GM12872 (cell line): ENCODE measurements around the gene KDM2B.

Source experiments
- CTCF ChIP-seq: IDR thresholded peaks from 3 replicates; pipeline ENCODE4 v1.5.1; 2011; ENCODE audit warnings: low read depth, mild to moderate bottlenecking, low read length, moderate library complexity; ENCODE audit not compliant: insufficient read depth

The KDM2B gene

GRCh38 chr12:121534495-121535148 lies 46.2 kb downstream of the KDM2B start:
- no peak for TF ChIP-seq CTCF

- no peak for TF ChIP-seq CTCF
Observed at GRCh38 chr12:121533394-121534090, 47.3 kb downstream of the KDM2B start.

- no peak for TF ChIP-seq CTCF
Observed at GRCh38 chr12:121532503-121533393, 48.1 kb downstream of the KDM2B start.

- TF ChIP-seq CTCF = no peak
Observed at GRCh38 chr12:121531356-121531750, 49.5 kb downstream of the KDM2B start.

GRCh38 chr12:121530600-121531355 lies 50.0 kb downstream of the KDM2B start:
- TF ChIP-seq CTCF = no peak

GRCh38 chr12:121529184-121529583 lies 51.6 kb downstream of the KDM2B start:
- no peak for TF ChIP-seq CTCF
